Cortex of kidney (tissue), 1 donor: ENCODE results near the gene SPTA1.

ENCODE experiments used
- DNase-seq: peaks from one replicate; lab custom pipeline; 2025; lab: John Stamatoyannopoulos, UW

Gene SPTA1

DNA sequence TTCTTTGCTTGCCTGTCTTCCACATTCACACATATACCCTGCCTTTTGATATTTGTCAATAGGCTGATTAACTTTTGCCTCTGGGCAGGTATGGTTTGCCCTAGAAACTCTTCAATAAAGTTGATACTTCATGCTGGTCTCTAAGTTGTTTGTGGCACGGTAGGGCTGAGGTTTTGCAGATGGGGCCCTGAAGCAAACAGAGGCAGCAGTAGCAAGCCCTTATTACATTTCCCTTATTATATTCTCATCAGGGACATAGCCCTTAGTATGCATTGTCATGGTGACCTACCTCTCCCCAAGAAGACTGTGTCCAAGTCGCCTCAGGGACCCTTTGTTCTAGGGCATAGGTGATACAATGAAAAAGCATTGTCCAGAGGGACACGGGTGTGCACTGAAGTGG, 116.0 kb downstream of the SPTA1 start, which contains the start of gene OR6P1:
TSS of gene OR6P1 (minus strand) at position 101 of the 400 bp plus-strand sequence. CDS start 6,976 bp downstream, outside the sequence.
- DNase-seq: no peak

GRCh38 chr1:158564608-158565007, 121.9 kb downstream of the SPTA1 start:
- no peak for DNase-seq

DNA sequence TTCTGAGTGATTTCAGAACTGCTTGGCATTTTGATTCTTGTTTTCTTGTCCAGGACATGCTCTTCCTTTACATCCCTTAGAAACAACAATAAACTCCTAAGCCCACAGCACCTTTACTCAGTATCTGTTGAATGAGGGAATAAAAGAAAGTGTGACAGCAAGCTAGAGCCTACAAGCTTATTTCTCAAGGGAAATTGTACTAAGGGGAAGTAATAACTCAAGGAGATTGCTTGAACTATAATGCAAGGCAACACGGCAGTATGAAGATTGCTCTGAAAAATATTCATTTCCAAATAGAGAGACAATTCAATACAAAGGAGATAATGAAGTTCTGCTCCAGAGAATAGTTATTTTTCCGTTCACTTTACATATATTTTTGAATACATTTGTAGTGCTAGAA, 122.7 kb downstream of the SPTA1 start:
- DNase-seq: no peak
